Liver (tissue), 3 donors: Measurements from ENCODE around the gene EARS2.

ENCODE experiments used
- HNF4G ChIP-seq: IDR thresholded peaks from 2 replicates; pipeline ENCODE4 v1.6.1; 2016; ENCODE audit warnings: antibody characterized with exemption
- RAD21 ChIP-seq, 2 donors: IDR thresholded peaks; 2 replicates each; pipeline ENCODE4 v1.6.1; 2016; ENCODE audit warnings: antibody characterized with exemption in 2 of 2, mild to moderate bottlenecking in 2 of 2
- SP1 ChIP-seq: IDR thresholded peaks from 2 replicates; pipeline ENCODE4 v1.6.1; 2018; ENCODE audit warnings: antibody characterized with exemption, mild to moderate bottlenecking
- TAF1 ChIP-seq: conservative IDR thresholded peaks from 2 replicates; pipeline ENCODE4 v1.6.1; 2016; ENCODE audit warnings: antibody characterized with exemption, mild to moderate bottlenecking
- YY1 ChIP-seq: IDR thresholded peaks from 2 replicates; pipeline ENCODE4 v1.6.1; 2016; ENCODE audit warnings: antibody characterized with exemption, mild to moderate bottlenecking
- TF ChIP-seq, protein P1 (sequence below): fragments of 150-350 bp; IDR thresholded peaks from 2 replicates; pipeline ENCODE4 v1.5.1; 2017; ENCODE audit warnings: improper control_type of control experiment, low read depth, low read length; ENCODE audit not compliant: missing input control
- TF ChIP-seq, protein P2 (sequence below): IDR thresholded peaks from 2 replicates; pipeline ENCODE4 v1.6.1; 2016; ENCODE audit warnings: antibody characterized with exemption
- TF ChIP-seq, protein P3 (sequence below): IDR thresholded peaks from 2 replicates; pipeline ENCODE4 v1.6.1; 2016; ENCODE audit warnings: antibody characterized with exemption, mild to moderate bottlenecking
- TF ChIP-seq, protein P4 (sequence below): IDR thresholded peaks from 2 replicates; pipeline ENCODE4 v1.6.1; 2016; ENCODE audit warnings: antibody characterized with exemption
- donor health status: healthy.
- donor health status: healthy.

DNA sequence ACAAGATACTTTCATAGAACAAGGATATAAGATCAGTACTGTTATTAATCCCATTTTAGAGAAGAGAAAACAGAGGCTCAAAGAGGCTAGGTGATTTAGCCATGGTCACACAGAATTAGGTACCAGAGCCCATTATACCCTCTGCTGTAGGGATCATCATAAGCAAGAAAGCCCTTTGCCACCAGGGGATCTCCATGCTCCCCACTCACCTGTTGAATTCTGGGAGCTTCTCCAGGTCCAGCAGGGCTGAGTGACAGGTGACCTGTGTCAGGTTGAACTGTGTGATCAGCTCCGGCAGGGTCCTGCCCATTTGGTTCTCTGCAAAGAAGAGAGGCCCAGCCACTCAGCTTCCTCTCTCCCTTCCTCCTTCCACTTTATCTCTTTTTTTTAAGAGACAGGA, 24.7 kb downstream of the EARS2 start:
- TF ChIP-seq TAF1 = no peak
- TF ChIP-seq, protein P1, sequence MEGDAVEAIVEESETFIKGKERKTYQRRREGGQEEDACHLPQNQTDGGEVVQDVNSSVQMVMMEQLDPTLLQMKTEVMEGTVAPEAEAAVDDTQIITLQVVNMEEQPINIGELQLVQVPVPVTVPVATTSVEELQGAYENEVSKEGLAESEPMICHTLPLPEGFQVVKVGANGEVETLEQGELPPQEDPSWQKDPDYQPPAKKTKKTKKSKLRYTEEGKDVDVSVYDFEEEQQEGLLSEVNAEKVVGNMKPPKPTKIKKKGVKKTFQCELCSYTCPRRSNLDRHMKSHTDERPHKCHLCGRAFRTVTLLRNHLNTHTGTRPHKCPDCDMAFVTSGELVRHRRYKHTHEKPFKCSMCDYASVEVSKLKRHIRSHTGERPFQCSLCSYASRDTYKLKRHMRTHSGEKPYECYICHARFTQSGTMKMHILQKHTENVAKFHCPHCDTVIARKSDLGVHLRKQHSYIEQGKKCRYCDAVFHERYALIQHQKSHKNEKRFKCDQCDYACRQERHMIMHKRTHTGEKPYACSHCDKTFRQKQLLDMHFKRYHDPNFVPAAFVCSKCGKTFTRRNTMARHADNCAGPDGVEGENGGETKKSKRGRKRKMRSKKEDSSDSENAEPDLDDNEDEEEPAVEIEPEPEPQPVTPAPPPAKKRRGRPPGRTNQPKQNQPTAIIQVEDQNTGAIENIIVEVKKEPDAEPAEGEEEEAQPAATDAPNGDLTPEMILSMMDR = no peak
- TF ChIP-seq SP1 = no peak
- TF ChIP-seq, protein P2, sequence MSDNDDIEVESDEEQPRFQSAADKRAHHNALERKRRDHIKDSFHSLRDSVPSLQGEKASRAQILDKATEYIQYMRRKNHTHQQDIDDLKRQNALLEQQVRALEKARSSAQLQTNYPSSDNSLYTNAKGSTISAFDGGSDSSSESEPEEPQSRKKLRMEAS = no peak
- no peak for TF ChIP-seq HNF4G
- TF ChIP-seq, protein P3, sequence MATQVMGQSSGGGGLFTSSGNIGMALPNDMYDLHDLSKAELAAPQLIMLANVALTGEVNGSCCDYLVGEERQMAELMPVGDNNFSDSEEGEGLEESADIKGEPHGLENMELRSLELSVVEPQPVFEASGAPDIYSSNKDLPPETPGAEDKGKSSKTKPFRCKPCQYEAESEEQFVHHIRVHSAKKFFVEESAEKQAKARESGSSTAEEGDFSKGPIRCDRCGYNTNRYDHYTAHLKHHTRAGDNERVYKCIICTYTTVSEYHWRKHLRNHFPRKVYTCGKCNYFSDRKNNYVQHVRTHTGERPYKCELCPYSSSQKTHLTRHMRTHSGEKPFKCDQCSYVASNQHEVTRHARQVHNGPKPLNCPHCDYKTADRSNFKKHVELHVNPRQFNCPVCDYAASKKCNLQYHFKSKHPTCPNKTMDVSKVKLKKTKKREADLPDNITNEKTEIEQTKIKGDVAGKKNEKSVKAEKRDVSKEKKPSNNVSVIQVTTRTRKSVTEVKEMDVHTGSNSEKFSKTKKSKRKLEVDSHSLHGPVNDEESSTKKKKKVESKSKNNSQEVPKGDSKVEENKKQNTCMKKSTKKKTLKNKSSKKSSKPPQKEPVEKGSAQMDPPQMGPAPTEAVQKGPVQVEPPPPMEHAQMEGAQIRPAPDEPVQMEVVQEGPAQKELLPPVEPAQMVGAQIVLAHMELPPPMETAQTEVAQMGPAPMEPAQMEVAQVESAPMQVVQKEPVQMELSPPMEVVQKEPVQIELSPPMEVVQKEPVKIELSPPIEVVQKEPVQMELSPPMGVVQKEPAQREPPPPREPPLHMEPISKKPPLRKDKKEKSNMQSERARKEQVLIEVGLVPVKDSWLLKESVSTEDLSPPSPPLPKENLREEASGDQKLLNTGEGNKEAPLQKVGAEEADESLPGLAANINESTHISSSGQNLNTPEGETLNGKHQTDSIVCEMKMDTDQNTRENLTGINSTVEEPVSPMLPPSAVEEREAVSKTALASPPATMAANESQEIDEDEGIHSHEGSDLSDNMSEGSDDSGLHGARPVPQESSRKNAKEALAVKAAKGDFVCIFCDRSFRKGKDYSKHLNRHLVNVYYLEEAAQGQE = no peak
- TF ChIP-seq, protein P4, sequence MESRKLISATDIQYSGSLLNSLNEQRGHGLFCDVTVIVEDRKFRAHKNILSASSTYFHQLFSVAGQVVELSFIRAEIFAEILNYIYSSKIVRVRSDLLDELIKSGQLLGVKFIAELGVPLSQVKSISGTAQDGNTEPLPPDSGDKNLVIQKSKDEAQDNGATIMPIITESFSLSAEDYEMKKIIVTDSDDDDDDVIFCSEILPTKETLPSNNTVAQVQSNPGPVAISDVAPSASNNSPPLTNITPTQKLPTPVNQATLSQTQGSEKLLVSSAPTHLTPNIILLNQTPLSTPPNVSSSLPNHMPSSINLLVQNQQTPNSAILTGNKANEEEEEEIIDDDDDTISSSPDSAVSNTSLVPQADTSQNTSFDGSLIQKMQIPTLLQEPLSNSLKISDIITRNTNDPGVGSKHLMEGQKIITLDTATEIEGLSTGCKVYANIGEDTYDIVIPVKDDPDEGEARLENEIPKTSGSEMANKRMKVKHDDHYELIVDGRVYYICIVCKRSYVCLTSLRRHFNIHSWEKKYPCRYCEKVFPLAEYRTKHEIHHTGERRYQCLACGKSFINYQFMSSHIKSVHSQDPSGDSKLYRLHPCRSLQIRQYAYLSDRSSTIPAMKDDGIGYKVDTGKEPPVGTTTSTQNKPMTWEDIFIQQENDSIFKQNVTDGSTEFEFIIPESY = no peak
- no peak for TF ChIP-seq RAD21 (IDR thresholded peaks at IDR 0.05)
- TF ChIP-seq YY1 = no peak
